Kidney capillary endothelial cell (primary cell): ENCODE data around the gene CADM2.
A peak's percentile ranks its signal among the peaks of the same experiment; 100 is the strongest.

Source experiments
- DNase-seq: peaks from one replicate; pipeline ENCODE4 v3.0.0-alpha.2; 2018; ENCODE audit warnings: low spot score

Gene CADM2

DNA sequence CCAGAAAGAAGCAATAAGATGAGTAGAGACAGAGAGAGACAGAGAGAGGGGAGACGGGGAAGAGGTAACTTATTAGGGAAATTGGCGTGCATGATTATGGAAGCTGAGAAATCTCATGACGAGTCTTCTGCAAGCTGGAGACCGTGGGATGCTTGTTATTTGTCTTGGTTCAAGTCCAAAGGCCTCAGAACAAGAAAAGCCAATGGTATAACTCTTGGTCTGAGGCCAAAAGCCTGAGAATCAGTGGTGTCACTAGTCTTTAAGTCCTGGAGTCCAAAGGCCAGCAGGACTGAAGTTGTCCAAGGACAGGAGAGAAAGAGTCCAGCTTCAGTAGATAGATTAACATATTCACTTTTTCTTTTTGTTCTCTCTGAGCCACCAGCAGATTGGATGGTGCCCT, 613.6 kb downstream of the CADM2 start:
- no peak for DNase-seq

GRCh38 chr3:85572978-85573377, 614.2 kb downstream of the CADM2 start:
- no peak for DNase-seq

- no peak for DNase-seq
These were observed 615.4 kb downstream of the CADM2 start for GRCh38 chr3:85574006-85574705.

DNA sequence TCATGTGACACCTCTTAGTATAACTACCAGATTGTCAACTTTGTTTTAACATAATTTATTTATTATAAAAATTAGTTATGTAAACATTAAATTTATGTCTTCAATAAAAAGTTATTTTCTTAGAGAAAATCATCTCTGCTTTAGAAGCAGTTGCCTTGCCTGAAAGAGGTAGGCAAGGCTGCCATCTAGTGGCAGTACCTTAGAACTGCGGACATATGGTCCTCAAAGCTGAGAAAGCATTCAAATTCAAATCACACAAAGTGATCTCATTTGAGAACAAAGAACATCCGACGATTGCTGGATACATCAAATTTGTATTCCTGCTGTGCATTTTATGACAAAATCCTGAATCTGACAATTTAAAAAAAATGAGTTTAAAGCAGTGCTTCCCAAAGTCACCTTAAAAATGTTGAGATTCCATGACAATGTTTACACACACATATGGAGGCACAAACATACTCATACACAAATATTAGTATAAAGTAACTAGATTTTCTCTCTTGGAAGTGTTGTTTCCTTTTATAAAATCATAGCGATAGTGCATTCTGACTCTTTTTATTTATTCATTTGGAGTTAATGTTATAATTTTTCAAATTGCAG, 617.4 kb downstream of the CADM2 start:
- peak; percentile 65 for DNase-seq

- DNase-seq = no peak
These were observed 618.0 kb downstream of the CADM2 start for GRCh38 chr3:85576697-85577200.

- no peak for DNase-seq
These were observed 626.1 kb downstream of the CADM2 start for GRCh38 chr3:85584779-85585356.

DNA sequence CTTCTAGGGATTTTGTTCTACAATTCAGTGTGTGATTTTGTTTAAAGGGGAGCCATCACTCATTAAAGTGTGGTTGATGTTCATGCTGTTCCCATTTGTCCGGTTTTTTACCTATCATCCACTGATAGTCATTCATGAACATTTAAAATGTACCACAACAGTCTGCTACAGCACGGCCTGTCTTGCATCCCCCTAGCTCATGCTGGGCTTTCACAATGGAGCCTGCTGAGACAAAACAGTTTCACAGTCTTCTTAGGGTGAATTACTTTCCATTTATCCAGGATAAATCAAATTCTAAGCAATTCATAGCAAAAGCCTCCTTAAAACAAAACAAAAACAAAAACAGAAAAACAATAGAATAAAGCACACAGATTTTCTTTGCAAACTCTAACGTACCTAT, 627.2 kb downstream of the CADM2 start:
- no peak for DNase-seq

DNA sequence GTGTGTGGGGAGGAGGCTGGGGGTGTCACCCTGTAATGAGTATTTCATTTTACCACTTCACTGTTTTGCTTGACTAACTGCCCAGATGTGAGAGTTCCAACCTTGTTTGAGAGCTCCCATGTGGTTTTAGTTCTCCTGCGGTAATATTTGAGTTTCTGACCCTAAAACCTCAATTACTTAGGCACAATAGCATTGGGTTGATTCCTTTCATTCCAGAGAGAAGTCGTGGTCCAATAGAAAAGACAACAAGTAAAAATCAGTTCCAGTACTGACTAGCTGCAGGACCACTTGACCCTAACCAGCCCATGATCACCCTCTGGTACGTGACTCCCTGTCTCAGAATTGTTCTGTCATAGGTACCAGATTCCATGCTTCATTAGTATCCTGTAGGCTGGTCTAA, 630.4 kb downstream of the CADM2 start:
- DNase-seq = no peak

- DNase-seq = no peak
These were observed 632.7 kb downstream of the CADM2 start for GRCh38 chr3:85591451-85591850.

GRCh38 chr3:85592256-85592655, 633.5 kb downstream of the CADM2 start:
- DNase-seq = no peak

DNA sequence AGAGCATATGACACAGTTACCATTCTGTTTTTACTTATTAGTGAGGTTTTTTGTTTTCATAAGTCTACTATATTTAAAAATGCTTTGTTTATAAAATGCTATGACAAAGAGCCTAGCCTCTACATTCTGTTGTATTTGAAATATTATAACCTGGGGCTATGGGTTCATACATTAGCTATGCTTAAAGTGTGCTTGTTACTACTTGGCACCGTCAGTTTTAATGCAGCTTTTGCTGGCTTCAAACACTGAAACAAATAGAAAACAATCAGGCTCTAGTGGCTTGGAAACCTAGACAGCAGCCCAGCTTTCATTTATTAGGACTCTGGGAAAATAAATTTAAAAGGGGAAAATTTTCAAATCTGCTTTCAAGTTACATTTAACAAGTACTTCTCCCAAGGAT, 635.9 kb downstream of the CADM2 start:
- no peak for DNase-seq

- DNase-seq = no peak
These were observed 644.6 kb downstream of the CADM2 start for GRCh38 chr3:85603378-85603777.

DNA sequence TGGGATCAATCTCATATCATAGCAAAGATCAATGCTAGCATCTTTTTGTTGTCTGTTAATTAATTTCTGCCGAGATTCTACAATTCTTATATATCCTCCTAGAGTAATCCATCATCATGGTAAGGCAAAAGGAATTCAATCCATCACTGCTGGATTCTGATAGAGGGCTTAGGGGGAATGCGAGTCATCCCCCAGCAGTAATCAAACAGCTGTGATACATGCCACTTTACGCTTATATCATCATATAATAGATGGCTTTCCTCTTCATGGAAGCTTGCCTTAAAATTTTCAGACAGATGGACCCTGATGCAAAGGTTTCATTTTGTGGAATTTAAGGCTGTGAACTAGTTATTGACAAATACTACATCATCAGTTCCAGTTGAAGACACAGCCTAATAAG, 645.9 kb downstream of the CADM2 start:
- no peak for DNase-seq

DNA sequence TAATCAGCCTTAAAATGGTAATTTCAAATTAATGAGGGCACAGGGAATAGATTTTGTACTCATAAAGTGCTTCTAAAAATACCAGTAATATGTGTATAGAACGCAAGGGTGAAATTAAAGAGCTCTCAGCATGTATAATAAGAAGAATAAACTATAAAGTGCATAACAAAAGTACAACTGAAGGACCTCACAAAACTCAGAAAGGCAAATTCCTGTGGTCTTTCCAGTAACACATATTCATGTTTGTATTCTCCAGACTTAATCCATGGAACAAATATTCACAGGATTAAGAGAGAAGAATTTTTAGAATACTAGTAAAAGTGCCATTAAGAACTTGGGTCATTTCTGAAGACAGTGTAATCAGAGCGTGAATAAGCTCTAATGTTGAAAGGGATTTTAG, 646.3 kb downstream of the CADM2 start:
- no peak for DNase-seq

GRCh38 chr3:85626662-85627061, 667.9 kb downstream of the CADM2 start:
- no peak for DNase-seq

DNA sequence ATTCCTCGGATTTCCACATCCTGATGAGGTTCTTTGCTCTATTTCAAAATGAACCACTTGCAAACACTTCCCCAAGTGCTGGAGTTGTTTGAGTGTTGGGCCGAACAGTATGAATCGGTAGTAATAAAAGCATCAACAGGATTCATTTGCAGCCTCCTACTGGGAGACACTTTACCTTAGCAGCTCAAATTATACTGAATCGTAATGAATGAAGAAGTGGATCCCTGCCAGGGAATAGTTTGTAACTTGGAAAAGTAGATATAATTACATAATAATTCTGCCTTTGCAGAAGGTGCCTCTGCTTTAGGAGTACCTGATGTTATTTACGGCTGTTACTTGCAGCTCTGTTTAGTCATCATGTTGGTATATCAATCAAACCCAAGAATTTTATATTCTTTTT, 669.1 kb downstream of the CADM2 start:
- DNase-seq = no peak

DNA sequence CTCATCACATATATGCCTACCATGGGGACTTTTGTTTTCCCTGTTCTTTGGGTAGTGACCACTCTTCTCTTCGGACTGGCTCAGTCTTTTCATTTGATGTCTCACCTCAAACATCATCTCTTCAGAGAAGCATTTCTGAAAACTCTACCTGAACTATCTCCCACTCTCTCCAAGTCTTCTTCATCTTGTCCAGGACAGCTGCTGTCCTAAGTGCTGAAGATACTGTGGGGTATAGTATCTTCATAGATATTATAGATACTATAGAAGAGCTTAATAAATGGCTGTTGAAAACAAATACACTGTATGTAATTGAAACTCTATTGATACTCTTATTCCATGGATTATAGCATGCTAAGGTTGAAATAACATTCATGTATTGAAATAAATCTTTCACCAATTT, 672.3 kb downstream of the CADM2 start:
- DNase-seq = no peak

GRCh38 chr3:85632921-85633320, 674.1 kb downstream of the CADM2 start:
- no peak for DNase-seq

DNA sequence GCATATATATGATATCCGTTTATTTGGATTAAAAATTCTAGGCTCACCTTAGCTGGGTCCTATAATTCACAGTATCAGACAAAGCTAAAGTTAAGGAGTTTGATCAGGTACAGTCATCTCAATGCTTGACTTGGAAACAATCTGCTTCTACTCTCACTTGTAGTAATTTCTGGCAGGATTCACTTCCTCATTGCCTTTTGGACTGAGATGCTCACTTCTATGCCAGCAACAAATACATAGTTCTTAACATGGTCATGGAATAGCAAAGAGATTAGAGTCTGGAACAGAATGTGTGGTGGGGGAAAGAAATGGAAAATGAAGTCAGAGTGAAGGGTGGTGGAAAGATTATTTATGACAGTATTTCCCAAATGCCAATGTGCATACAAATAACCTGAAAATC, 693.6 kb downstream of the CADM2 start:
- no peak for DNase-seq

DNA sequence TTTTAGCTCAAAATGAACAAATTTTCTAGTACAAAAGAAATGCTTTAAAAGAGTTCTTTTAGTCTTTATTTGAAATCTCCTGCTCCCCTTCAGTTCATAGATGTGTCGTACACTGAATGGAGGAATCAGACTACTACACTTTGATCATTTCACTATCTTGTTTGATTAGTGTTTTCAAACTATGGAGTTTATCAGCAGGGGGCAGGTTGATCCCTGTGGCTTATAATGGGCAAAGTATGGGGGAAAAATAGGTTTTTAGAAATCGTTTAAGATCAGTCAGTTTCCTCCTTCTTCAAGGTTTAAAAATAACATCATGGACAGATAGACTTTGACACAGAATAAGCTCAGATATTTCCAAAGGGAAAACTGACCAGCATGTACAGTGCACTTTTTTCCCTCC, 701.7 kb downstream of the CADM2 start:
- no peak for DNase-seq

DNA sequence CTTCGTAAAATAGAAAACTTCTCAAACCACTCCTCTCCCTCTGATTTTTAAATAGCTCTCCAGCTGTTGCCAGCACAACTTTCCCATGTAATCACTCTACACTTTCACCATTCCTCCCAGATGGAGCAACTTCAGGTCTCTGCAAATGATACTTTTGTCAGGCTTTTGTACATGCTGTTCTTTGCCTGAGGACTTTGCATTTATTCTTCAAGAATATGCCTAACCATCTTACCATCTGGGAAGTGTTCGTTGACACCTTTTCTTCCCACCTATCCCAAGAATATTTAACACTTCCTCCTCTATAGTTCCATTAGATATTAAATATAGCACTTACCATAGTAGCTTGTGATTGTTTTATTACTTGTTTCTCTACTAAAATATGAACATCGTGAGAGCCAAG, 703.7 kb downstream of the CADM2 start:
- no peak for DNase-seq

GRCh38 chr3:85667744-85668143, 709.0 kb downstream of the CADM2 start:
- no peak for DNase-seq

GRCh38 chr3:85670634-85671205, 711.9 kb downstream of the CADM2 start:
- DNase-seq = no peak
